Measurements from ENCODE around the gene STPG2.

DNA sequence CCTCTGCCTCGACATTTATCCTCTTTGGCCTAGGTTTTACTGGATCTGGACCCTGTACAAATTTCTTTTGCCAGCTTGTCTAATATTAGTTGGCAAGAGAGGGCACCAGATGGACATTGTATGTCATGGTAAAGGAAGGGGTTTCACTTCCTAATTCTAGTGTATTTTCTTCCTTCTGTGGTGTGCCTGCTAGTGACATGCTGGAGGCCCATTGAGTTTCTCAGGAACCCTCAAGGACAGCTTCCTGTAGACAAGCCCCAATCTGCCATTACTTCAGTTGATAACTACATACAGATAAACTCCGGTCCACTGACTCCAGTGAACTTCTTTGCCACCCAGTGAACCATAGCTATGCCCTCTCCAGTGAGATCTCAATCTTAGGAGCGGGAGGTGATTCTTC is 116.9 kb downstream of the STPG2 start:
- TF ChIP-seq, protein P1, sequence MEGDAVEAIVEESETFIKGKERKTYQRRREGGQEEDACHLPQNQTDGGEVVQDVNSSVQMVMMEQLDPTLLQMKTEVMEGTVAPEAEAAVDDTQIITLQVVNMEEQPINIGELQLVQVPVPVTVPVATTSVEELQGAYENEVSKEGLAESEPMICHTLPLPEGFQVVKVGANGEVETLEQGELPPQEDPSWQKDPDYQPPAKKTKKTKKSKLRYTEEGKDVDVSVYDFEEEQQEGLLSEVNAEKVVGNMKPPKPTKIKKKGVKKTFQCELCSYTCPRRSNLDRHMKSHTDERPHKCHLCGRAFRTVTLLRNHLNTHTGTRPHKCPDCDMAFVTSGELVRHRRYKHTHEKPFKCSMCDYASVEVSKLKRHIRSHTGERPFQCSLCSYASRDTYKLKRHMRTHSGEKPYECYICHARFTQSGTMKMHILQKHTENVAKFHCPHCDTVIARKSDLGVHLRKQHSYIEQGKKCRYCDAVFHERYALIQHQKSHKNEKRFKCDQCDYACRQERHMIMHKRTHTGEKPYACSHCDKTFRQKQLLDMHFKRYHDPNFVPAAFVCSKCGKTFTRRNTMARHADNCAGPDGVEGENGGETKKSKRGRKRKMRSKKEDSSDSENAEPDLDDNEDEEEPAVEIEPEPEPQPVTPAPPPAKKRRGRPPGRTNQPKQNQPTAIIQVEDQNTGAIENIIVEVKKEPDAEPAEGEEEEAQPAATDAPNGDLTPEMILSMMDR (conservative IDR thresholded peaks at IDR 0.05) = no peak
- no peak for TF ChIP-seq EZH2 (IDR thresholded peaks at IDR 0.05; ENCODE audit: low read depth)
